Mucosa of stomach (tissue), 1 donor: ENCODE measurements around the gene HOXD10.

Source experiments
- H3K27me3 ChIP-seq: one replicate; pipeline ENCODE4 v1.7.0; 2013; ENCODE audit warnings: mild to moderate bottlenecking, low read length; ENCODE audit not compliant: control insufficient read depth, insufficient read depth
- H3K36me3 ChIP-seq: one replicate; pipeline ENCODE4 v1.7.0; 2013; ENCODE audit warnings: low read length; ENCODE audit not compliant: control insufficient read depth, insufficient read depth
- H3K4me1 ChIP-seq: one replicate; pipeline ENCODE4 v1.7.0; 2013; ENCODE audit warnings: mild to moderate bottlenecking, low read length; ENCODE audit not compliant: control insufficient read depth, insufficient read depth
- H3K4me3 ChIP-seq: one replicate; pipeline ENCODE4 v1.7.0; 2013; ENCODE audit warnings: low read length
- H3K9ac ChIP-seq: one replicate; pipeline ENCODE4 v1.7.0; 2013; ENCODE audit warnings: mild to moderate bottlenecking, low read length, moderate library complexity
- H3K9me3 ChIP-seq: one replicate; pipeline ENCODE4 v1.7.0; 2013; ENCODE audit warnings: mild to moderate bottlenecking, low read length, moderate library complexity; ENCODE audit not compliant: control insufficient read depth
- donor health status: Pancreatic carcinoma.

HOXD10 gene

GRCh38 chr2:176160986-176161824, 44.6 kb downstream of the HOXD10 start:
- H3K9me3 ChIP-seq, result no peaks in the 10 kb centered on the region
- no peak overlapping the region for H3K4me3 ChIP-seq
- H3K36me3 ChIP-seq, result no peaks in the 10 kb centered on the region
- peaks cover 5% of the 10 kb centered on the region for H3K4me1 ChIP-seq
- peaks cover 98% of the 10 kb centered on the region for H3K27me3 ChIP-seq
- no peak overlapping the region for H3K9ac ChIP-seq

DNA sequence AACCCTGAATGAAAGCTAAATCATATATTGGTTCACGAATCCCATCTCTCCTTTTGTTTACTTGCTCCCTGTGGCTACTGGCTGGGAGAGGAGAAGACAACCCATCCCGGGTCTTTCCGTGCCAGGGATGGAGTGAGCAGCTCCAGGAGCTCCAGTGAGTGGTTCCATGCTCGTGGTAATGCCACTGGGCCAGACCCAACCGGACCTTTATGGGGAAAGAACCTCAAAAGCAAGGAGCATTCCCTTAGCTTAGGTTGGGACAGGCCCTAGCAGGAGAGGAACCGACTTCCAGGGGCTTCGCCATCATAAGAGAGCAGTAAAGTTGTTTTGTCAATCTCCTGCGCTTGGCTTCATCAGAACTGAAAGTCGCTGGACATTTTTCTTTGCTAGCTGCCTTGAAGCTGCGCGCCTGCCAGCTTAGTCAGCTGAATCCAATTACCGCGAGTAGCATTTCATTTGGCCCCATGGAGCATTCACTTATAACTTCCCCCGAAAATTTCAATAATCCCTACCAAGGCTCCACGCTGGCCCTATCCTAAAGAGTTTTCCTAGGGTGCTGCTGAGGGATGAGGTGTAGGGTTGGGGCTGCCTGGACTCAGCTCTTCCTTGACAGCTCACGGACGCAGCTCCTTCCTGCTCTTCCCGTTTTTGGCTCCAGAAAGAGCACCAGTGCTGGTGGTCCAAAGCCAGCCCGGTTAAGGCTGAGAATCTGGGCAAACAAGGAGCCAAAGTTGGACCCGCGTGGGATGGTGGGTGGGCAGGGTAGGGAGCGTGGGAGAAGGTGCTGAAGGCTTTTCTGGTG, 45.4 kb downstream of the HOXD10 start:
- H3K4me1 ChIP-seq, result peaks cover 5% of the 10 kb centered on the region
- no peak overlapping the region for H3K9ac ChIP-seq
- no peak overlapping the region for H3K4me3 ChIP-seq
- no peaks in the 10 kb centered on the region for H3K36me3 ChIP-seq
- H3K9me3 ChIP-seq, result no peaks in the 10 kb centered on the region
- H3K27me3 ChIP-seq, result peaks cover 97% of the 10 kb centered on the region

- Histone ChIP-seq H3K27me3 (peaks cover 94% of the 10 kb centered on the region), H3K9ac (no peak overlapping the region), H3K36me3 (no peaks in the 10 kb centered on the region), H3K4me1 (no peaks in the 10 kb centered on the region), H3K9me3 (no peaks in the 10 kb centered on the region), H3K4me3 (no peak overlapping the region)
Observed at GRCh38 chr2:176162911-176163671, 46.5 kb downstream of the HOXD10 start.

GRCh38 chr2:176163672-176164056, 47.1 kb downstream of the HOXD10 start:
- Histone ChIP-seq H3K4me3 (no peak overlapping the region), H3K27me3 (peaks cover 95% of the 10 kb centered on the region), H3K9me3 (no peaks in the 10 kb centered on the region), H3K36me3 (no peaks in the 10 kb centered on the region), H3K9ac (no peak overlapping the region), H3K4me1 (no peaks in the 10 kb centered on the region)

DNA sequence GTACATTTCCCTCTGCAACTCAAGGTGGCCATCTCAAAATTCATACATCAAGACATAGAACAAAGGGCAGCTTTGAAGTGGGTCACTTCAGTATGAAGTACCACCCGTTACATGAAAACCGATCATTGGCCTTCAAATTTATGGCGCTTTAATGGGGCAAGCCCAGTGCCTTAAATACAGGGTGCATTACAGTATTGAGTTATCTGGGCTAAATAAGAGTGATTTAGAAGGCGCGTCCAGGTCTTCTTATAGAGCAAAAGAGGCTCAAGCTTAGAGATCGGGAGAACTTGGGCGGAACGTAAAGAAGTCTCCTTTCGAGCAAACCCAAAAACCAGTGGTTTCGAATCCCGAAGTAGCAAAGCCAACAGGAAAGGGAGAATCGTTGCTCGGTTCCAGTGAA, 47.6 kb downstream of the HOXD10 start:
- Histone ChIP-seq H3K4me1 (no peaks in the 10 kb centered on the region), H3K27me3 (peaks cover 94% of the 10 kb centered on the region), H3K9me3 (no peaks in the 10 kb centered on the region), H3K36me3 (no peaks in the 10 kb centered on the region), H3K9ac (no peak overlapping the region), H3K4me3 (no peak overlapping the region)

DNA sequence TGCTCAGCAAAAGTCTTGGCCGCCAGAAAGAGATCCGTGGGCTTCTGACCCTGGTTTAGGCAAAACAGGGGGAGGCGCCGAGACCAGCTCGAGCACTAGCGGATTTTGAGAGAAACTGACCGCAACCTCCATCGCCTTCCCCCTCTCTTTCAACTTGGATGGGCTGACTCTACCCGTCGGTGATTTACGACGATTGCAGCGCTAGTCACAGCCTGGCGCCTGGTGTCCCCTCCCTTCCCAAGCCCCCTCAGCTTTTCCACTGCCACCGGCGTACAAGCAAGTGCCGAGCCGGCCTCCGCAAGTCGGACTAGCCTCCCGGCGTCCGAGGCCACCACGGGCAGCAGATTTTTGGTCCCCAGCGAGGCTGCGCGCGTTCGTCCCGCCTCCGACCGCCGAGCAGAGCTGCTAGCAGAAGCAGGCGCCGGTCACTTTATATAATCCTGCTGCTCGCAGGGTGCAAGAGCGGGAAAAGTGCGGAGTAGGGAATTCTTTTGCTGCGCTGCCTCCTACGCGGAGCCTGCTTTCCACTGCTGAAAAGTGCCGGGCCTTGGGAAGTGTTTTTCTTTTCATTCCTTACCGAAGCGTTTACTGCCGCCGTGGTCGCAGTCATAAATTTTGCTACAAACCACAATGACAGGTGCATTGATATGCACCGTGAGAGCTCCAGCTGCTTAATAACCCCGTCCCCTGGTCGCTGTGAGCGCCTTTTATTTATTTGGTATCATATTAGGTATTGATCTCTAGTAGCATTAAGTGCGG, 48.2 kb downstream of the HOXD10 start:
- H3K9me3 ChIP-seq, result no peaks in the 10 kb centered on the region
- H3K4me1 ChIP-seq, result no peaks in the 10 kb centered on the region
- peaks cover 94% of the 10 kb centered on the region for H3K27me3 ChIP-seq
- no peak overlapping the region for H3K9ac ChIP-seq
- no peaks in the 10 kb centered on the region for H3K36me3 ChIP-seq
- H3K4me3 ChIP-seq, result no peak overlapping the region

DNA sequence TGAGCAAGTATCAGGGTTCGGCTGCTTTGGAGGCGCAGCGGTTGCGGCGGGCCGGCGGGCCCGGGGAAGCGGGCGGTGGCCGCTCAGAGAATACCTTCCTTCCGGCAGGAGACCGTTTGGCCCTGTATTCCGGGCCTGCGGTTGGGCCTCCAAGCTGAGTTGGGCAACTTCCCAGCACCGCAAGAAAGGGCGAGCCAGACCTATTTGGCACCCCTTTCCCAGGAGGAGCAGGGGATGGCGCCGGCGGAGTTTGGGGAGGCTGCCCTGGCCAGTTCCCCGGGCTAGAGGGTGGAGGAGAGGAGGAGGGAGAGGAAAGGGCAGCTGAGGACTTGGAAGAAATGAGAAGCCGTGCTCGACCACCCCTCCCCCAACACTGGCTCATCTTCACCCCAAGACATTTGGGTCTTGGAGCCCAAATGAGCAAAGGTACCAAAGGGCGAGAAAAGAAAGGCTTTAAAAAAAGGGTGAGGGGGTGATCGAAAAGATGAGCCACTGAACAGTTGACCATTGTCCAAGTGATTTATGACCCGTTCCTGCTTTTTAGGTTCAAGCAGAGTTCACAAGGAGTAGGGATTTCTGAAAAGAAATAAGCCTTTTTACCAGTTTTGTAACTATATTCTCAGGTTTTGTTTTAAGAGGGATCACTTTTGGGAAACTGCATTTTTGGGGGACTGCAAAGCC, 48.9 kb downstream of the HOXD10 start:
- Histone ChIP-seq H3K36me3 (no peaks in the 10 kb centered on the region), H3K9me3 (no peaks in the 10 kb centered on the region), H3K27me3 (peaks cover 94% of the 10 kb centered on the region), H3K9ac (no peak overlapping the region), H3K4me3 (no peak overlapping the region), H3K4me1 (no peaks in the 10 kb centered on the region)

- Histone ChIP-seq H3K4me3 (no peak overlapping the region), H3K4me1 (no peaks in the 10 kb centered on the region), H3K27me3 (peaks cover 94% of the 10 kb centered on the region), H3K9me3 (no peaks in the 10 kb centered on the region), H3K9ac (no peak overlapping the region), H3K36me3 (no peaks in the 10 kb centered on the region)
Observed at GRCh38 chr2:176166272-176166671, 49.7 kb downstream of the HOXD10 start.

GRCh38 chr2:176167398-176167797, 50.8 kb downstream of the HOXD10 start:
- no peak overlapping the region for H3K4me3 ChIP-seq
- H3K9ac ChIP-seq, result no peak overlapping the region
- peaks cover 94% of the 10 kb centered on the region for H3K27me3 ChIP-seq
- no peaks in the 10 kb centered on the region for H3K9me3 ChIP-seq
- no peaks in the 10 kb centered on the region for H3K36me3 ChIP-seq
- H3K4me1 ChIP-seq, result no peaks in the 10 kb centered on the region

GRCh38 chr2:176169181-176169580, 52.6 kb downstream of the HOXD10 start:
- Histone ChIP-seq H3K9ac (no peak overlapping the region), H3K36me3 (no peaks in the 10 kb centered on the region), H3K4me3 (no peak overlapping the region), H3K9me3 (no peaks in the 10 kb centered on the region), H3K4me1 (no peaks in the 10 kb centered on the region), H3K27me3 (peaks cover 94% of the 10 kb centered on the region)
